ENCODE results near the gene JOSD1.
A peak's percentile ranks its signal among the peaks of the same experiment; 100 is the strongest.

JOSD1 gene

DNA sequence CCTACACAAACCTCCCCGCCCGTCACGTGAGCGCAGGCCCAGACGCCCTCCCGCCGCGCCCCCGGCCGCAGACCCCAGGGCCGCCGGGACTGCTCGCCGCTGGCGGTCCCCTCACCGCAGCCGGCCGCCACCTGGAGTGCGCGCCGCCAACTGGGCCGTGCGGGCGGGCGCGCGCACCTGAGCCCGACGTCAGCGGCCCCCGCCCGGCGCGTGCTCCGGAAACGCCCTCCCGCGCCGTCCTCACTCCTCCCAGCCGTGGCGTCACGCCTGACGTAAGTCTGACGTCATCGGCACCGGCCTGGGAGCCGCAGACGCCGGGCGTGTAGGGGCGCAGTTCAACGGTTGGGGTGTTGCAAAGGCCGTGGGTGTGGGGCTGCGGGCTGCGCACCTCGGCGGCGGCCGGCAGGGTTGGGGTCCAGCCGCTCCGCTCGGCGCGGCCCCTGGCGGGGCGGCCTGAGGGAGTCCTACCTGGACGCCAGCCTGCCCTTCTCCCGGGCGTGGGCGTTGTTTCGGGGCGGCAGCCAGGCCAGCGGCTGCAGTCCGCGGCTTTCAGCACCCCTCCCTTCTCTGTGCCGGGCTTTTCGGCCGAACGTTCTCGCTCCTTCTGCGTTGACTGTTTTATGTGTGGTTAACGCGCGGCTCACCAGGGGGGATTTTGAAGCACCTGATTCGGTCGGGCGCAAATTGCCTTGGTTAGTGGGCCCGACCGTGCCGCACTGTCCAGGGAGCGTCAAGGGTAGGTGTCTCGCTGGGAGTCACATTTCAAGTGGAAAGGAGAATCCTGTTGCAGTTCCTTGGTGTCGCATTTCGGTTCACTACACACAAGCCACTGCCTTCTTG lies at the start of gene JOSD1:
Gene JOSD1, minus strand, starts transcription at position 155 of the 840 bp plus-strand sequence. CDS start 956 bp downstream, outside the sequence.
- DNase-seq = peak; percentile 98

DNA sequence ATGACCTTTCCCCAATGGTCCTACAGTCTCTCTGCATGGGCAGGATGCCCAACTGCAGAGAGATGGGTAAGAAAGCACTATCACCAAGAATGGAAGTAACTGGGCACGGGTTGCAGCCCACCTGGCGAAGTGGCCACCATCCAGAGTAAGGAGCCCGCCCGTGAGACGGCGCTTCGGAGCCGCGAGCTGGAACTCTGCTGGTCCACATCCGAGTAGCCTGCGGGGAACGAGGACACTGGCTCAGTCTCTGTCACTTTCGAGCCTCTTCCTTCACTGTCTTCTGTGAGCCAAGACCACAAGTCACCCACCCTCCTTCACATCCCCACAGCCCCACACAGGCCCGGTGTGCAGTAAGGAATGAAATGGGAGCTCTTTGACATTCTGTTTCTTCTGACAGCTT lies 49.4 kb upstream of the JOSD1 start:
- no peak for DNase-seq

- DNase-seq = no peak
Measured at GRCh38 chr22:38748487-38749136, 47.9 kb upstream of the JOSD1 start.

GRCh38 chr22:38745676-38746460 lies 45.1 kb upstream of the JOSD1 start:
- no peak for DNase-seq

DNA sequence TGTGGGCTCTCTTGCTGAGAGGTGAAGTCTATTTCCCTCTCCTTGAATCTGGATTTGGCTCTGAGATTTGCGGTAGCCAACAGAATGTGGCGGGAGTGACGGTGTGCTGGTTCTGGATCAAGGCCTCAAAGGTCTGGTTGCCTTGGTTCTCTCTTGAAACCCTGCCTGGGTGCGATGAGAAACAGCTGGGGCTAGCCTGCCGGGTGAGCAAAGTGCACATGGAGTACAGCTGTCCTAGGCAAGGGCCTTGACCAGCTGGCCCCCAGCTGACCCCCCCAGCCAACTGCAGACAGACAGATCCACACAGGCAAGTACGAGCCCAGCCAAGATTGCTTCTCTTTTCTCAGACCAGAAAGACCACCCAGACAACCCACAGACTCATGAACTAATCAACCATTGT lies 44.2 kb upstream of the JOSD1 start:
- no peak for DNase-seq

GRCh38 chr22:38742176-38742942 lies 41.6 kb upstream of the JOSD1 start:
- no peak for DNase-seq

DNA sequence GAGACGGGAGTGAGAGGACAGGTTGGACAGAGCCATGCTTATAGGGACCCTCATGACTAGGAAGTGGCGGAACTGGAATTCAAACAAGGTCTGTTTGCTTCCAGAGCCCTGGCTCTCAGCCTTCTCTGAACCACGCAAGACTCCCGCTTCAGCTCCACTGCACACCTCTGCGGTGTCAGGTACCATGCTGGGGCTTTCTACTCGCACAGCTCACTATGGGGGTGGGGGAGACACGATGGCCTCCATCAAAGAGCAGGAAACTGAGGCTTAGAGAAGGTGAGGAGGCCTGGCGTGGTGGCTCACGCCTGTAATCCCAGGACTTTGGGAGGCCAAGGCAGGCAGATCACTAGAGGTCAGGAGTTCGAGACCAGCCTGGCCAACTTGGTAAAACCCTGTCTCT lies 40.8 kb upstream of the JOSD1 start:
- DNase-seq = no peak

DNA sequence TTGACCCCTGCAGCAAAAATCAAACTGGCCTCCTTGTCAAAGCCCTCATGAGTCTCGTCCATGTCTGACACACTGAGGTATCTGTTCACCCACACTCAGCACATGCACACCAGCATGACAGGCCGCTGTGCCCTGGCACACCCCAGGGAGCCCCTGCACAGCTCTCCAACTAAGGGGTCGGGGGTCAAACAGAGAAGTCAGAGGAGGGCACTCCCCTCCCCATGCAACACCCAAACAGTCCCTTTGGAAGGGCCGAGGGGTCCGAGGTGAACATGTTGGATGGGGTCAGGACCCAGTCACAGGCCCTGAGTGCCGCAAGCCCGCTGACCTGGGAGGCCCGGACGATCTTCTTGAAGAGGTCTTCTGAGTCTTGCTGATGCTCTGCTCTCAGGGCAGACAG lies 40.4 kb upstream of the JOSD1 start:
- DNase-seq = no peak

DNA sequence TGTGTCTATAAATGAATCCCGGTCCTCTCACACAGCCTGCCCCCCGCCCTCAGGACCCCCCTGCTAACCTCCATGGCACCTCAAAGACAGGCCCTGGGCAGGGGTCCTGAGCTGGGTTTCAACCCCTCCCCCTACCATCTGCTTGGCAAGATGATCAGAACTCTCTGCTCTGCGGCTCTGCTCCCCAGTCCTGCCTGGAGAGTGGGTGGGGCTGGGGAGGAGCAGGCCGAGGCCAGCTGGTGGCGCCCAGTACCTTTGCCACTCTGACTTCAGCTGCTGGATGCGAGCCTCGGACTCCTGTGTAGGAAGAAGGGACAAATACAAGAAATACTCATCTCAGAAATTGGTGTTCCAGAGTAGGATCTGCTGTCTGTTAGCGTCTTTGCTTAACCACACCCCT lies 40.0 kb upstream of the JOSD1 start:
- DNase-seq = no peak

GRCh38 chr22:38740116-38740723 lies 39.5 kb upstream of the JOSD1 start:
- no peak for DNase-seq

GRCh38 chr22:38739300-38740055 lies 38.7 kb upstream of the JOSD1 start:
- no peak for DNase-seq

DNA sequence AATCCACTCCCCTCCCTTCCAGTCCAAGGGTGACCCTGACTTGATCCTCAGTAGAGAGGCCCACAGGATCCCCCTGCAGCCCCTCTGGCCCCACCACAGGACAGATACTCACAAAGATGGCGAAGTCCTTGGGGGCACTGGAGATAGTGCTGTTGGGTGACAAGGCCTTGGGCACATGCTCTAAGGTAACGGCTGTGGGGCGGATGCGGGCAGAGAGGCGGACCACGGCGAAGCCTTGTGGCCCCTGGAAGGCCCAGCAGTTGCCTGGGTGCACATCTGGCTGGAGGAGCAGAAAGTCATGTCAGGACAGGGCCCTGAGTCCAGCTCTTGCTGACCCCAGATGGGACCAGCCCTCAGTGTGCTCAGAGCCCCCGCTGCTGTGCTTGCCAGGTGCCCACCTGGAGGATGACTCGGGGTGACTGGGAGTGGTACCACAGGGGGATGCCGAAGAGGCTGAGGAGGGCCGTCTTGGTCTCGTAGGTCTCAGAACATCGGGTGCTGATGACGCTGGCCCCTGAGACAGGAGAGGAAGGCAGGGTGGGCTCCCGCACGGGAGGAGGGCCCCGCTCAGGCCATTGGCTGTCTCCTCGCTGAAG lies 37.8 kb upstream of the JOSD1 start:
- no peak for DNase-seq

- no peak for DNase-seq
Measured at GRCh38 chr22:38737302-38738060, 36.7 kb upstream of the JOSD1 start.

- DNase-seq = no peak
Measured at GRCh38 chr22:38736257-38736570, 35.5 kb upstream of the JOSD1 start.

DNA sequence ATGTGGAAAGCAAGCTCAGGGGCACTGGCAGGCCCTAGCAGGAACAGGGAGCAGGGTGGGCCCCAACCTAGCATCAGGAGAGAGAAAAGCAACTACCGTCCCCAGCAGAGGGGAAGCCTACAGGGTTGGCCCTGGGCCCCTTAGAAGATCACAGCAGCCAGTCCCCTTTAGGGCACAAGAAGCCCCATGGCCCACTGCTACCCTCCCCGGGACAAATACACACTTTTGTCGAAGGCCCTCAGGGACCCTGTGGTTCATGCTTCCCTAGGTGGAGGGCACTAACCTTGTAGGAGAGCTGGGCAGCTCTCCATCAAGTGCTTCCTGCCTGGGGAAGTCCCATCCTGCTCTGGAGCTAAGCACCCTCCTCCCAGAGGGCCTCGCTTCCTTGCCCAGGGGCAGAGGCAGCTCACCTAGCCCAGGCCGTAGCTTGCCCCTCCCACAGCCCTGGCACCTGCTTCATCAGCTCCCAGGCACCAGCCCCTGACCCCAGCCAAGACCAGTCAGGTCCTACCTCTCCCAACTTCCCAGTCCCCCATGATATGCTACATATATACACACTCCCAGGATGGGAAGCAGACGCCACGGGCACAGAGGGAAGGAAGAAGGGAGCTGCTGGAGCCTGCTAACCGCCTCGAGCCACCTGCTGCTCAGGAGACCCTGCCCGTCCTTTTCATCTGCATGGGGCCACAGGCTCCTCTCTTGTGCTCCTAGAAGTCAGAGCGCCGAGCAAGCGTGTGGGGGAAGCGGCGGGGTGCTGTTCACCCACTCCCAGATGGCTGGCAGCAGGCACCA lies 34.9 kb upstream of the JOSD1 start:
- no peak for DNase-seq

DNA sequence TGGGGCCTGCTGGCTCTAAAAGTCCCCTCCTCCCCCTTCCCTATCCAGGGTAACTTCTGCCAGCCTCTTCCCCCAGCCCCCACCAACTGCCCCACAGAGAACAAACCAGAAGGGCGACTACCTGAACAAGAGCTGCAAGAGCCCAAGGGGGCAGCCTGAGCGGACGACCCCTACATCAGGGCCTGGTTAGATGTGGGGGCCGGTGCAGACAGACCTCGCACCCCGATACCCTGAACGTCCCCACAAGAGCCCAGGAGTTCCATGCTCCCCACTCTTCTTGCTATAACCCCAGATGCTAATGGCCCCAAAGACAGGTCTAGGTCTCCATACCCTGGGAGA lies 34.4 kb upstream of the JOSD1 start:
- DNase-seq = no peak

GRCh38 chr22:38734421-38735100 lies 33.8 kb upstream of the JOSD1 start:
- no peak for DNase-seq

DNA sequence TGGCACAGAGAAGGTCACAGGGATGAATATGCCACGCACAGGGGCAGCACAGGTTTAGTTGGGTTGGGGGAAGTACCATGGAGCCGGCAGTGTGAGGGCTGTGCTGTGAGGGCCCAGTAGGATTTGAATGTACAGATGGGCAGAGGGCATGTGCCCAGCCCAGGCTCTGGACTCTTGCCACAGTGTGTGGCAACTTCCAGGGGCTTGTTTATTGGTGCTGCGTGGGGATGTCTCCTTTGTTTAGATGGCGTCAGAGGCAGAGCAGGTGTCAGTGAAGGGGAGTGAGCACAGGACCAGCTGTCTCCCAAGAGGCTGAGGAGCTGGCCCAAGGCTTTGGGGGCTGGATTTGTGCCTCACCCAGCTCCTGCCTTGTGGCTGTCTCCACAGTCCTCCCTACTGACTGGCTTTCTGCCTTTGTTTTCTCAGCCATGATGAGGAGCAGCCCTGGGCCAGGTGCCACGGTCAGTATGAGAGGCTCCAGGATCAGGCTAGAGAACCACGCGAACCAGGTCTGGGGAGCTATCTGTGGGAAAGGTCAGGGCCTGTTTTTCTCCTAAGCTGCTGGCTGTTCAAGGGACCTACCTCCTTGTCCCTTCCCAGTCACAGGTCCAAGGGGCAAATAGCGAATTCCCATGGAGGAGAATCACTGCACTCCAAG lies 33.1 kb upstream of the JOSD1 start:
- DNase-seq = no peak

- peak; percentile 58 for DNase-seq
Measured at GRCh38 chr22:38733329-38733723, 32.6 kb upstream of the JOSD1 start.

Data from stimulated activated CD4-positive, alpha-beta T cell treated with anti-CD3 and anti-CD28 coated beads, Interleukin-4, amount 100 ng/mL, for 1 hour (primary cell).